Measurements from ENCODE around the gene MCM3AP.
"Not testable (repeated sequence)": the region's sequence is repeated elsewhere in the genome, so short reads cannot be mapped to it uniquely, and the experiment has no call there.

Gene MCM3AP

DNA sequence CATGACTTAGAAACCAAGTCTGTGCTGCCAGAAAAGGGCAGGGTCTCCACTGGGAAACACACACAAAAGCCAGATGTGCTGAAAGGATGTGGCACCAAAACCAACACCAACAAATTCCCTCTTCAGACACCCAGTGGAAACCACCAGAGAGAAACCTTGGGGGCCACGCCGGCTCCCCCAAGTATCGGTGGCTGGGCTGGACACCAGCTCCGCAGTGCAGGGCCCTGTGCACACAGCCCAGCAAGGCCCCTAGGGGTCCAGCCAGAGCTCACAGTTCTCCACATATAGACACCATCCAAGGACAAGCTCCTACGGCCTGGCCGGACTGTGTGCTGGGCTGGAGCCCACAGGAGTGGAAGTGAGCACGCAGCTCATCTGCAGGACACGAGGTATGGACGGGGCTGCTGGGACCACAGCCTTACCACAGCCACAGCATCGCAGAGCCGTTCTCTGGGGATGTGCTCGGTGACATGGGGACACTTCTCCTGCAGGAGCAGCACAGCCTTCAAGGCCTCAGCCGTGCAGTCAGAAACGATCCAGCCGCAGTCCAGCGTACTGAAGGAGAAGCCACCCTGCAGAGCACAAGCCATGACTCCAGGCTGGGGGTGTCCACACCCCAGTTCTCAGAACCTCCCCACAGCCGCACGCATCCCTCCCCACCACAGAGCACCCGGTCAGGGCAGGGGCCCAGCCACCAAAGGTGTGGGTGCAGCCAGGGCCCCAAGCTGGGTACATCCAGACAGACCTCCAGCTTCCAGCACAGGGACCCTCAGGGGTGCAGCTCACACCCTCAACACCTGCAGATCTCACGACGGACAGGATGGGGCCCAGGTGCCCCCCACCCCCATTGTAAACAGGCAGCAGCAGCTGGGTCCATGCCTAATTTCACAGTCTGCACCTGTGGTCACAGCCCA, 78.1 kb downstream of the MCM3AP start:
- no peak for DNase-seq (ENCODE audit: low read depth in 1 of 2, low spot score in 1 of 2)

DNA sequence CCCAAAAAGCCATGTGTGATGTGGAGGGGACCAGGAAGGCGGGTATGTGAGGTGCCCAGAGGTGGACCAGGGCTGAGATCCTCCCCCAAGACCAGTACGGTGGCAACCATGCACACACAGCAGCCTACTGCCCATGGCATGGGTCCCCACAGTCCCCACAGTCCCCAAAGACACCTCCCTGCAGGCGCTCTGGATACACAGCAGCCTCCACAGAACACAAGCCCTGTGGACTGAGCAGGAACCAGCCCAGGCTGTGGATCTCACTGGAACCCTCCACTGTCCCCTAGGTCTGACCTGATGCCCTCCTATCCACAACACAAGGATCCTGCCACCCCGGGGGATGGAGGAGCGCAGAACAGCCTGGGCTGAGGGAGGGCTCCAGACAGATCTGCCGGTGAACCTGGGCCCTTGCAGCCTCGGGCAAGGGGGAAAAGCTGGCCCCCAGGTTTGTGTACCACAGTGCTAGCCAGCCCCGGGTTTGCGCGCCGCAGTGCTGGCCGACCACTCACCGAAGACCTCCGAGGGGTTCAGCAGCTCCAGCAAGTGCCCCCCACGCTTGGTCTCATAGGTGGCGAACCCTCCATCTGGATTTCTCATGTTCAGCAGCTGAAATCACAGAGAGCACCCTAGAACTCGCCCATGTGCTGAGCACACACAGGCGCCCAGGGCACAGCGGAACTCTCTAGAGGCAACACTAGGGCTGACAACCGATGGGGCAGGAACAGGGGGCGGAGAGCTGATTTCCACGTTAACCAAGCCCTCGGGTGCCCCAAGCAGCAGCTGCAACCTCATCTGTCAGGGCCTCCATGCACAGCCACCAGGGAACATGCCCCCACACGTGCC, 79.0 kb downstream of the MCM3AP start:
- DNase-seq (ENCODE audit: low read depth in 1 of 2, low spot score in 1 of 2): no peak

DNA sequence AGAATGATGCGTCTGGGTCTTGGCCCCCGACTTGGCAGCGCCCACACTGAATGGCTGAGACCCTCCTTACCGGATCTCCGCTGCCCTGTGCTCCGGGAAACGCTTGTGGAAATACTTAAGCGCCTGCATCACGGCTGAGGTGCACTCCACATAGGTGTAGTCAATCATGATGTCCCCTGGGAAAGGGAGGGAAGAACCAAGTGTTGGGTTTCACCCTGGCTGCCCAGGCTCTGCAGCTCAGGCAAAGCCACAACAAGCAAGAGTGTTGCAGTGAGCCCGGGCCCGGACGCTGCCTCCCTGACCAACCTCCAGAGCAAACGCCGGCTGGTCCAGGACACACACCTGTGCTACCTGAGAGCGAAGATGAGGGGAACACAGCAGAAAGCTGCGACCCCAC, 79.6 kb downstream of the MCM3AP start:
- DNase-seq (ENCODE audit: low read depth in 1 of 2, low spot score in 1 of 2): no peak

DNA sequence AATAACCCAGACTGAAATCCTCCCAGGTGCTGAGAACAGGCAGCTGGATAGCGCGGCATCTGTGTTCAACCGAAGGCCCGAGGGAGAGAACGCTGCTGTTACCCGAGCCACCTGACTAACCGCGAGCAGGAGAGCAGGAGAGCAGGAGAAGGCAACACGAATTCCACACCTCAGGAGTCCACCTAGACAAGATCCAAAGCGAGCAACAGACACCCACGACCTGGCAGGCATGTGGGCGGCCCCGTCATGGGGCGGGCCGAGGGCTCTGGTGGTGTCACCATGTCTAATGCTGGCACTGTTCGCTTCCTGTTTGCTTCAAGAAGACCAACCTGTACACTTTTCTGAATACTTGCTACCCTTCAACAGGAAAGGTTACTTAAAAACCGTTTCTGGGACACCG, 80.2 kb downstream of the MCM3AP start:
- no peak for DNase-seq (ENCODE audit: low read depth in 1 of 2, low spot score in 1 of 2)

GRCh38 chr21:46203203-46203600, 82.2 kb downstream of the MCM3AP start:
- no peak for DNase-seq (ENCODE audit: low read depth in 1 of 2, low spot score in 1 of 2)

DNA sequence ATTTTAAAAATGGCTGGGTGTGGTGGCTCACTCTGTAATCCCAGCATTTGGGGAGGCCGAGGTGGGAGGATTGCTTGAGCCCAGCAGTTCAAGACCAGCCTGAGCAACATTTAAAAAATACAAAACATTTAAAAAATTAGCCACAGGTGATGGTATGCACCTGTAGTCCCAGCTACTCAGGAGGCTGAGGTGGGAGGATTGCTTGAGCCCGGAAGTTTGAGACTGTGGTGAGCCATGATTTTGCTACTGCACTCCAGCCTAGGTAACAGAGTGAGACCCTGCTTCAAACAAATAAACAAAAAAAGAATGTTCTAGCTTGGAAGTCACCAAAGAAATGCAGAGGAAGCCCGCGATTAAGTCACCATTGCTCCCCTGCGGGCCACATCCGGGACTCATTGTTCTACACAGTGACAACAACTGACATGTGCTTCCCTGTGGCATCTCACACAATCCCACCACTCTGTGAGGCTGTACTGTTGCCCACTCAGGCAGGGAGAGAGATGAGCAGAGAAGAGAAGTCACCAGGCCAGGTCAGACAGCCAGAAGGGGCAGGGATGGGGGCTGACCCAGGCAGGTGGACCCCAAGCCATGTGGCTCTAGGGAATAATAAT, 82.7 kb downstream of the MCM3AP start:
- DNase-seq (ENCODE audit: low read depth in 1 of 2, low spot score in 1 of 2): no peak

- DNase-seq (ENCODE audit: low read depth in 1 of 2, low spot score in 1 of 2): not testable (repeated sequence)
Measured at GRCh38 chr21:46200877-46201803, 84.3 kb downstream of the MCM3AP start.

GRCh38 chr21:46199436-46200373, 85.7 kb downstream of the MCM3AP start:
- no peak for DNase-seq (ENCODE audit: low read depth in 1 of 2, low spot score in 1 of 2)

- DNase-seq (ENCODE audit: low read depth in 1 of 2, low spot score in 1 of 2): no peak
Measured at GRCh38 chr21:46196733-46197132, 88.7 kb downstream of the MCM3AP start.

DNA sequence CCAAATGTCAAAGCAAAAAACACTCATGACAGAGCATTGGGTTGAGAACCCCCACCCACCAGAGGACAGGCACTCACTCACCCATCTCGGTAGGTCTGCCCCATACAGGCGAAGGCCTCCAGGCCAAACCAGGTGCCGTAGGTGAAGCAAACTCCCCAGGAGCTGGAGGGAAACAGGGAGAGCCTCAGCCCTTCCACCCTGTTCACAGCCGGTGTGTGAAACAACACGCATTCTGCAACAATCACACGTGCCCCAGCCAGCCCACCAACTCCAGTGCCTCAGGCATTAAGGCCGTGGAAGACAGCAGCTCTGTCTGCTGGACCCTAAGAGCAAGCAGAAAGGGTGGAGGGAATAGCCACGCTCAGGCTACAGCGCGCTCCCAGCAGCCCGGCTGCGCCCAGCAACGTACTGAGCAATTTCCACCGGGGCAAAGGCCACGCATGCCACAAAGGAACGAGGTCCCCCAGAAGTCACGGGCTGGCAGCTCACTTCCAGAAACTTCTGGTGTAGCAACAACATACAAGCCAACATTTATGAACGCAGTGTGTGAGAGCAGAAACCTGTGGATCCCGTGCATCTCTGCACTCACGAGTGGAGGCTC, 89.7 kb downstream of the MCM3AP start:
- DNase-seq (ENCODE audit: low read depth in 1 of 2, low spot score in 1 of 2): no peak

- no peak for DNase-seq (ENCODE audit: low read depth in 1 of 2, low spot score in 1 of 2)
Measured at GRCh38 chr21:46194374-46195334, 90.8 kb downstream of the MCM3AP start.

DNA sequence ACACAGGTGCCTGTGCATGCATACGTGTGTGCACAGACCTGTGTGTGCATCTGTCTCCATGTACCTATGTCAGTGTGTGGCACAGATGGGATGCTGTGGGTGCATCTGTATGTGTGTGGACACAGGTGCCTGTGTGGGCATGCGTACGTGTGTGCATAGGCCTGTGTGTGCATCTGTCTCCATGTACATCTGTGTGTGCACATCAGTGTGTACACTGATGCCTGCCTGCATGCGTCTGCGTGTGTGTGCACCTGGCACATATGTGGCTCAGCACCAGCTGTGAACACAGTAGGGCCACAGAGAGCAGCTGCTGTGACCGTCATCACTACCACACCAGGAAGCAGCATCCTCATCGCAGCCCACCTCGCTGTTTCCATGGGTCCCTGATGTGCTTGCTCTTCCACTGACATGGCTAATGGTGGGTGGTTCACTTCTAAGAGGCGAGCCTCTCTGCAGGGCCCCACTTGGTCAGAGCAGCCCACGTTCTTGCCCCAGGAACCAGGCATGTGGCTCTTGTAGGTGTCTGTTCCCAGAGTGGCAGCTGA, 91.5 kb downstream of the MCM3AP start:
- DNase-seq (ENCODE audit: low read depth in 1 of 2, low spot score in 1 of 2): no peak

- no peak for DNase-seq (ENCODE audit: low read depth in 1 of 2, low spot score in 1 of 2)
Measured at GRCh38 chr21:46191686-46192575, 93.5 kb downstream of the MCM3AP start.

- no peak for DNase-seq (ENCODE audit: low read depth in 1 of 2, low spot score in 1 of 2)
Measured at GRCh38 chr21:46191257-46191685, 94.1 kb downstream of the MCM3AP start.

DNA sequence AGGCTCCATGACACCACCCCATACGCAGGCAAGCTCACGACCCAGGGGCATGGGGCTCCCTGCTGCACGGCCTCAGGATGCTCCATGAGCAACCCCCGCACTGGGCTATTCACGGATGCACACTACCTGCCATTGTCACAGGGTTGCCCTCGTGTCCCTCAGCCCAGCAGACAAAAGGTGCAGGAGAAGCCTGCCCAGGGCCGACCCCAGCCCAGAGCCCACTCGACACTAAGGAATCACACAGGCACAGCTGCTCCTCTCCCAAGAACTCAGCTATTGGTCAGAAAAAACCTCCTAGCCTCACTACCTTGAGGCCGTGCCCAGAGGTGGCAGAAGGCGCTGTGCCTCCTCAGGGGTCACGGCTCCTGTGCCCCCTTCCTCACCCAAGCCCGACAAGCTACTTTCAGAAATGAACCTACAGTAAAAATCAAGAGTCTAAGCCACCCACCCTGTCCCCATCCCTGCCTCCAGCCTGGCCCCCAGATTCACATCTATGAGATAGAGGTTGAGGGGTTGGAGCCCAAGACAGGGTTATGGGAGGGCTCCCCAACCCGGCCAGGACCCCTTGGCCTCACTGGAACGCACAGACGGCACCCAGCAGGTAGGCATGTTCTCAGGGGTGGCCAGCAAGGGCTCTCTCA, 94.8 kb downstream of the MCM3AP start:
- no peak for DNase-seq (ENCODE audit: low read depth in 1 of 2, low spot score in 1 of 2)

GRCh38 chr21:46189959-46190490, 95.4 kb downstream of the MCM3AP start:
- no peak for DNase-seq (ENCODE audit: low read depth in 1 of 2, low spot score in 1 of 2)

Measured in activated T-helper 1 cell treated with anti-CD3 and anti-CD28 coated beads, Interleukin-2, amount 50 U/mL, for 16 hours (primary cell).